K562 (cell line): Measurements from ENCODE around the gene BSPRY. TPM values are rescaled to one million over a fixed set of nuclear protein-coding genes. Genes with fewer than 3 reads are reported as not detected.

Source experiments
- ATF1 ChIP-seq, 2 experiments: fragments of 450-650 bp in 1 of 2; IDR thresholded peaks; 2 replicates each; pipeline ENCODE4 v1.6.1; 2016; ENCODE audit warnings: missing compliant biosample characterization in 1 of 2, missing genetic modification characterization in 1 of 2
- CBX5 ChIP-seq: IDR thresholded peaks from 2 replicates; pipeline ENCODE4 v1.6.1; 2014; ENCODE audit warnings: low read depth, borderline replicate concordance
- CBX8 ChIP-seq: fragments of 200-600 bp; sonication (generic); IDR thresholded peaks from 2 replicates; pipeline ENCODE4 v1.6.1; 2012; ENCODE audit warnings: borderline replicate concordance, mixed run types, low read depth, mild to moderate bottlenecking, moderate library complexity, mixed read lengths, low read length, control low read depth, inconsistent platforms; ENCODE audit not compliant: poor library complexity, severe bottlenecking; ENCODE audit errors: extremely low read depth
- E4F1 ChIP-seq: fragments of 250-450 bp; sonication (Bioruptor Pico); IDR thresholded peaks from 2 replicates; pipeline ENCODE4 v1.5.0; 2021; ENCODE audit warnings: mild to moderate bottlenecking, borderline replicate concordance
- EHMT2 ChIP-seq: fragments of 450-650 bp; IDR thresholded peaks from 2 replicates; pipeline ENCODE4 v1.6.1; 2018; ENCODE audit warnings: antibody characterized with exemption
- GTF2A2 ChIP-seq: IDR thresholded peaks from 2 replicates; pipeline ENCODE4 v1.6.1; 2016; ENCODE audit warnings: mild to moderate bottlenecking, missing genetic modification characterization, missing compliant biosample characterization
- HSF4 ChIP-seq: fragments of 250-450 bp; sonication (Bioruptor Pico); IDR thresholded peaks from 2 replicates; pipeline ENCODE4 v2.1.2; 2022; ENCODE audit warnings: mild to moderate bottlenecking, moderate library complexity, borderline replicate concordance
- JUND ChIP-seq, 2 experiments: IDR thresholded peaks; 2 replicates in 1 of 2; 3 replicates in 1 of 2; pipeline ENCODE4 v1.6.1; 2011; ENCODE audit warnings: borderline replicate concordance in 2 of 2, low read depth in 2 of 2, low read length in 2 of 2, improper control_type of control experiment in 1 of 2, missing biosample characterization in 1 of 2, missing genetic modification characterization in 1 of 2, missing genetic modification reagents in 1 of 2
- MECOM ChIP-seq: fragments of 250-450 bp; sonication (Bioruptor Pico); IDR thresholded peaks from 2 replicates; pipeline ENCODE4 v1.8.0; 2022; ENCODE audit warnings: inconsistent platforms
- MXD1 ChIP-seq: fragments of 250-450 bp; sonication (Bioruptor Pico); IDR thresholded peaks from 2 replicates; pipeline ENCODE4 v1.8.0; 2021; ENCODE audit warnings: borderline replicate concordance, mild to moderate bottlenecking, moderate library complexity; ENCODE audit not compliant: poor library complexity, severe bottlenecking
- NFE2L1 ChIP-seq: fragments of 450-650 bp; IDR thresholded peaks from 2 replicates; pipeline ENCODE4 v1.6.1; 2016; ENCODE audit warnings: missing genetic modification characterization, low read depth, mild to moderate bottlenecking, missing compliant biosample characterization, moderate library complexity, borderline replicate concordance
- PTRF ChIP-seq: fragments of 450-650 bp; IDR thresholded peaks from 2 replicates; pipeline ENCODE4 v1.6.1; 2016; ENCODE audit warnings: mild to moderate bottlenecking, missing genetic modification characterization, missing compliant biosample characterization
- SRSF9 ChIP-seq: fragments of 200-400 bp; formaldehyde crosslinking; IDR thresholded peaks from 2 replicates; pipeline ENCODE4 v1.6.1; 2017; ENCODE audit warnings: low read depth, low read length, borderline replicate concordance
- TSHZ1 ChIP-seq: fragments of 250-450 bp; sonication (Bioruptor Pico); IDR thresholded peaks from 2 replicates; pipeline ENCODE4 v1.4.0; 2020; ENCODE audit warnings: mild to moderate bottlenecking, moderate library complexity
- YBX1 ChIP-seq: fragments of 450-650 bp; IDR thresholded peaks from 2 replicates; pipeline ENCODE4 v1.7.1; 2016; ENCODE audit warnings: mild to moderate bottlenecking
- ZNF134 ChIP-seq: fragments of 250-450 bp; sonication (Bioruptor Pico); conservative IDR thresholded peaks from 2 replicates; pipeline ENCODE4 v1.4.0; 2020
- ZNF41 ChIP-seq: fragments of 250-450 bp; sonication (Bioruptor Pico); conservative IDR thresholded peaks from 2 replicates; pipeline ENCODE4 v1.4.0; 2020; ENCODE audit warnings: mild to moderate bottlenecking
- ZNF444 ChIP-seq: fragments of 250-450 bp; sonication (Bioruptor Pico); IDR thresholded peaks from 2 replicates; pipeline ENCODE4 v1.4.0; 2020; ENCODE audit warnings: mild to moderate bottlenecking, moderate library complexity
- ZNF561 ChIP-seq: fragments of 450-650 bp; formaldehyde crosslinking; conservative IDR thresholded peaks from 2 replicates; pipeline ENCODE4 v1.4.0; 2020; ENCODE audit warnings: mild to moderate bottlenecking, moderate library complexity
- ZNF589 ChIP-seq: fragments of 200-800 bp; sonication (Bioruptor generic); IDR thresholded peaks from 2 replicates; pipeline ENCODE4 v1.6.1; 2016; ENCODE audit warnings: low read depth, missing genetic modification characterization, missing compliant biosample characterization
- ZNF75A ChIP-seq: fragments of 450-650 bp; formaldehyde crosslinking; IDR thresholded peaks from 2 replicates; pipeline ENCODE4 v1.4.0; 2020; ENCODE audit warnings: mild to moderate bottlenecking
- ZNF76 ChIP-seq: fragments of 250-450 bp; sonication (Bioruptor Pico); IDR thresholded peaks from 2 replicates; pipeline ENCODE4 v1.4.0; 2020; ENCODE audit warnings: mild to moderate bottlenecking, moderate library complexity, borderline replicate concordance
- polyA plus RNA-seq, 8 experiments: library from polyadenylated mRNA; depleted of rRNA in 4 of 8; stranded (reverse) in 5 of 8; unstranded in 3 of 8; fragments of >200 nt; fragmentation: Nextera tagmentation in 2 of 8; fragmentation: Illumina TruSeq in 1 of 8; extraction: Ambion mirVana in 2 of 8; extraction: Trizol in 1 of 8; gene quantifications; 2 replicates each; pipeline versions ENCODE4 v1.2.1 to v1.2.3, GENCODE V29; 2011 to 2014; ENCODE audit warnings: inconsistent platforms in 1 of 8, missing spikeins in 1 of 8
- total RNA-seq, 7 experiments: library from RNA; depleted of rRNA in 6 of 7; stranded (reverse); fragments of >200 nt in 6 of 7; fragmentation: Illumina TruSeq in 2 of 7; extraction: Trizol in 2 of 7; gene quantifications; 2 replicates each; pipeline versions ENCODE4 v1.2.1 to v1.2.3, GENCODE V29; 2011 to 2021; ENCODE audit warnings: low replicate concordance in 1 of 7

The BSPRY gene
- total and polyA plus RNA-seq, 9 of the 15 experiments (the other 6 are each of a cell fraction or from before 2014, with no cell fraction given) = 0.07 to 0.67 (median 0.18) TPM

- TF ChIP-seq ZNF76 (peak; percentile 92), ZNF561 (peak; percentile 82; the same call in 1 of the 2 replicates), ZNF75A (0 out of 2 replicates have a peak, but pooled peaks have one; percentile 65), ZNF444 (peak; percentile 83), YBX1 (no peak), GTF2A2 (tag) (peak; percentile 92), E4F1 (CRISPR knock-in tag) (peak; percentile 82; the same call in 1 of the 2 replicates), ATF1 (CRISPR knock-in tag; IDR thresholded peaks at IDR 0.05) (no peak), ATF1 (tag; IDR thresholded peaks at IDR 0.05) (peak; percentile 23; the same call in 1 of the 2 replicates), JUND (IDR thresholded peaks at IDR 0.05; ENCODE audit: borderline replicate concordance, low read depth, low read length) (no peak), JUND (tag; IDR thresholded peaks at IDR 0.05; ENCODE audit: borderline replicate concordance, low read depth, low read length) (peak; percentile 62; the same call in 1 of the 3 replicates), CBX8 (no peak), SRSF9 (no peak), HSF4 (peak; percentile 65; the same call in 1 of the 2 replicates), EHMT2 (no peak), ZNF134 (CRISPR knock-in tag) (peak; percentile 67), ZNF41 (CRISPR knock-in tag) (peak; percentile 94), PTRF (peak; percentile 98), MXD1 (CRISPR knock-in tag) (peak; percentile 33), NFE2L1 (tag) (peak; percentile 71), CBX5 (no peak), TSHZ1 (CRISPR knock-in tag) (peak; percentile 92), ZNF589 (CRISPR knock-in tag) (peak; percentile 92), MECOM (CRISPR knock-in tag) (peak; percentile 95)
Measured at GRCh38 chr9:113345671-113346070, 3.7 kb upstream of the BSPRY start (continued).
